Nephron (organoid): Measurements from ENCODE around the gene GNAS-AS1.

Source experiments
- H3K27ac Mint-ChIP-seq, 3 experiments: 2 replicates each; pipeline ENCODE4 v1.8.0; 2020; ENCODE audit warnings: mixed read lengths in 3 of 3, mild to moderate bottlenecking in 2 of 3, moderate library complexity in 1 of 3
- H3K27me3 Mint-ChIP-seq: 2 replicates; pipeline ENCODE4 v1.8.0; 2021; ENCODE audit warnings: low read depth, mild to moderate bottlenecking, moderate library complexity, mixed read lengths
- H3K36me3 Mint-ChIP-seq: 2 replicates; pipeline ENCODE4 v1.8.0; 2020; ENCODE audit warnings: low read depth, mixed read lengths
- H3K4me1 Mint-ChIP-seq: 2 replicates; pipeline ENCODE4 v1.8.0; 2020; ENCODE audit warnings: mixed read lengths
- H3K4me3 Mint-ChIP-seq, 3 experiments: 2 replicates each; pipeline ENCODE4 v1.8.0; 2020; ENCODE audit warnings: mild to moderate bottlenecking in 3 of 3, mixed read lengths in 3 of 3, moderate library complexity in 2 of 3
- H3K9me3 Mint-ChIP-seq: 2 replicates; pipeline ENCODE4 v1.8.0; 2020; ENCODE audit warnings: mixed read lengths
- CTCF ChIP-seq, 3 experiments: fragments of 200-600 bp; sonication (generic); IDR thresholded peaks; one replicate each; pipeline ENCODE4 v1.5.0; 2021; ENCODE audit warnings: antibody characterized with exemption in 3 of 3; ENCODE audit not compliant: unreplicated experiment in 3 of 3

GNAS-AS1 gene

GRCh38 chr20:58775371-58775770, 75.3 kb downstream of the GNAS-AS1 start:
- Mint-ChIP-seq H3K27me3 (peaks cover 69% of the 10 kb centered on the region), H3K27ac (no peak overlapping the region), H3K4me3 (no peak overlapping the region), H3K4me1 (no peaks in the 10 kb centered on the region), H3K36me3 (no peaks in the 10 kb centered on the region), H3K9me3 (no peaks in the 10 kb centered on the region)
- no peak for TF ChIP-seq CTCF (IDR thresholded peaks at IDR 0.05; ENCODE audit: unreplicated experiment in 3 of 3)

GRCh38 chr20:58774667-58775263, 75.9 kb downstream of the GNAS-AS1 start:
- Mint-ChIP-seq H3K27me3 (peaks cover 72% of the 10 kb centered on the region), H3K36me3 (no peaks in the 10 kb centered on the region), H3K4me3 (no peak overlapping the region), H3K9me3 (no peaks in the 10 kb centered on the region), H3K27ac (no peak overlapping the region), H3K4me1 (no peaks in the 10 kb centered on the region)
- no peak for TF ChIP-seq CTCF (IDR thresholded peaks at IDR 0.05; ENCODE audit: unreplicated experiment in 3 of 3)

DNA sequence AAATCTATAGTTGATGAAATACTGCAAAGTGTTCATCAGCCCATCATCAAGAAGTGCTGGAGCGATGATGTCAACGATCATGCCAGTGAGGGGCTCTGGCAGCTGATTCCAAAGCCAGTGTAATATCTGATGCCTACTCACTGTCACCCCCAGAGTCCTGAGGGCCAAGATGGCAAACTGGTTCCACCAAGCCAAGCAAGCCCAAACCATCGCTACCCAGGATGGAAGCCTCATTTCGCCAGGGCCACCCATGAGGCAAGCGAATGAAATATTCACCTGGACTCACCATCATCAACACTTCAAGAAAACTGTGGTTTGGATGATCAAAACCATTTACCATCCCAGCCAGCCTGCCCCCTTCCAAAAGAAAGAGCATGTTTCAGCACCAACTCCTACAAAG, 76.5 kb downstream of the GNAS-AS1 start:
- no peaks in the 10 kb centered on the region for H3K4me1 Mint-ChIP-seq
- no peak overlapping the region for H3K27ac Mint-ChIP-seq
- no peak overlapping the region for H3K4me3 Mint-ChIP-seq
- H3K27me3 Mint-ChIP-seq = peaks cover 73% of the 10 kb centered on the region
- no peaks in the 10 kb centered on the region for H3K9me3 Mint-ChIP-seq
- TF ChIP-seq CTCF (IDR thresholded peaks at IDR 0.05; ENCODE audit: unreplicated experiment in 3 of 3) = no peak
- no peaks in the 10 kb centered on the region for H3K36me3 Mint-ChIP-seq

GRCh38 chr20:58772786-58773185, 77.9 kb downstream of the GNAS-AS1 start:
- no peaks in the 10 kb centered on the region for H3K4me1 Mint-ChIP-seq
- no peaks in the 10 kb centered on the region for H3K9me3 Mint-ChIP-seq

More at GRCh38 chr20:58772786-58773185, 77.9 kb downstream of the GNAS-AS1 start:
- H3K4me3 Mint-ChIP-seq = no peak overlapping the region
- peaks cover 67% of the 10 kb centered on the region for H3K27me3 Mint-ChIP-seq
- no peak for TF ChIP-seq CTCF (IDR thresholded peaks at IDR 0.05; ENCODE audit: unreplicated experiment in 3 of 3)
- H3K36me3 Mint-ChIP-seq = no peaks in the 10 kb centered on the region
- no peak overlapping the region for H3K27ac Mint-ChIP-seq
